GM12878 (cell line): ENCODE data around the gene PPP1R7. TPM values are rescaled to one million over a fixed set of nuclear protein-coding genes. Genes with fewer than 3 reads are reported as not detected.
A peak's percentile ranks its signal among the peaks of the same experiment; 100 is the strongest.

Experiments
- ATAC-seq: fragments of 200-7000 bp; cut with Tn5 transposase; 3 replicates; pipeline ENCODE4 v1.9.1; 2020; ENCODE audit warnings: mild to moderate bottlenecking, moderate library complexity
- BruUV-seq: library from RNA; stranded (reverse); fragments of 400-500 nt; replicated peaks from 2 replicates; lab custom pipeline; 2021; lab: Mats Ljungman, UMichigan
- CTCF ChIA-PET: fragments of 300-600 bp; sonication (Branson Sonifier 250); formaldehyde crosslinking; extraction: SDS; loops from one replicate; lab custom pipeline; 2021; ENCODE audit warnings: inconsistent platforms; lab: Yijun Ruan, JAX
- POLR2A ChIA-PET: fragments of 350-600 bp; formaldehyde crosslinking; extraction: SDS; loops from one replicate; lab custom pipeline; 2021; ENCODE audit warnings: inconsistent platforms; lab: Charles Lee
- RAD21 ChIA-PET: fragments of 300-600 bp; sonication (Branson Sonifier 250); formaldehyde crosslinking; loops from one replicate; lab custom pipeline; 2023; ENCODE audit warnings: antibody characterized with exemption; ENCODE audit not compliant: unreplicated experiment; lab: Charles Lee
- SMC1A ChIA-PET: fragments of 300-600 bp; sonication (Branson Sonifier 250); formaldehyde crosslinking; loops from one replicate; lab custom pipeline; 2023; ENCODE audit not compliant: unreplicated experiment, uncharacterized antibody; lab: Charles Lee
- DNase-seq: peaks from one replicate; pipeline ENCODE4 v3.0.0-alpha.2; 2011; ENCODE audit warnings: low read depth, low spot score
- FAIRE-seq: peaks from 3 replicates; lab custom pipeline; 2011; peaks lifted over from hg19 to GRCh38; lab: Jason Lieb, UNC
- H2AFZ ChIP-seq: 2 replicates; pipeline ENCODE4 v1.6.0; 2011; ENCODE audit warnings: low read depth, low read length, control low read depth; ENCODE audit not compliant: control insufficient read depth
- H3K27ac ChIP-seq: 2 replicates; pipeline ENCODE4 v1.5.1; 2011; ENCODE audit warnings: control low read depth; ENCODE audit not compliant: control insufficient read depth, insufficient read depth
- H3K27me3 ChIP-seq, 2 experiments: replicated peaks in 1 of 2; 2 replicates each; pipeline versions ENCODE4 v1.6.0 to v1.6.1; 2011; ENCODE audit warnings: low read length in 1 of 2; ENCODE audit not compliant: control insufficient read depth in 2 of 2, insufficient read depth in 2 of 2
- H3K36me3 ChIP-seq, 2 experiments: 2 replicates each; pipeline ENCODE4 v1.5.1; 2011; ENCODE audit warnings: low read length in 1 of 2; ENCODE audit not compliant: control insufficient read depth in 2 of 2, insufficient read depth in 2 of 2
- H3K4me1 ChIP-seq: 2 replicates; pipeline ENCODE4 v1.6.1; 2011; ENCODE audit warnings: mild to moderate bottlenecking, low read length, moderate library complexity, mixed read lengths; ENCODE audit not compliant: control insufficient read depth, insufficient read depth
- H3K4me2 ChIP-seq: 2 replicates; pipeline ENCODE4 v1.6.0; 2011; ENCODE audit warnings: control low read depth; ENCODE audit not compliant: control insufficient read depth, insufficient read depth
- H3K4me3 ChIP-seq: fragments of 200-600 bp; sonication (generic); 2 replicates; pipeline ENCODE4 v1.5.1; 2016
- H3K79me2 ChIP-seq: 2 replicates; pipeline ENCODE4 v1.6.0; 2011; ENCODE audit warnings: low read length; ENCODE audit not compliant: control insufficient read depth, insufficient read depth
- H3K9ac ChIP-seq: 2 replicates; pipeline ENCODE4 v1.8.0; 2011; ENCODE audit warnings: low read length, control low read depth, mixed read lengths; ENCODE audit not compliant: control insufficient read depth, insufficient read depth
- H3K9me3 ChIP-seq: replicated peaks from 3 replicates; pipeline ENCODE4 v1.5.1; 2011; ENCODE audit warnings: mild to moderate bottlenecking, low read length; ENCODE audit not compliant: control insufficient read depth, insufficient read depth
- H4K20me1 ChIP-seq: 2 replicates; pipeline ENCODE4 v1.6.0; 2011; ENCODE audit not compliant: control insufficient read depth, insufficient read depth
- CEBPB ChIP-seq, 2 experiments: fragments of 150-350 bp in 1 of 2; IDR thresholded peaks; 2 replicates each; pipeline ENCODE4 v1.6.1; 2012 to 2014; ENCODE audit warnings: low read depth in 2 of 2, low read length in 2 of 2, borderline replicate concordance in 1 of 2, inconsistent platforms in 1 of 2
- ZBTB33 ChIP-seq: fragments of 450-650 bp; IDR thresholded peaks from 2 replicates; pipeline ENCODE4 v1.6.1; 2017; ENCODE audit warnings: mild to moderate bottlenecking
- ZNF687 ChIP-seq: fragments of 450-650 bp; IDR thresholded peaks from 2 replicates; pipeline ENCODE4 v1.6.1; 2017; ENCODE audit warnings: mild to moderate bottlenecking, moderate library complexity
- WGBS: methylation state at CpG from one replicate; pipeline ENCODE4 v1.1.6; 2016; ENCODE audit warnings: low lambda C conversion rate; ENCODE audit not compliant: insufficient replicate concordance, insufficient coverage; ENCODE audit errors: missing lambda C conversion rate; 5-methylcytosine and 5-hydroxymethylcytosine counted together
- in situ Hi-C: fragments of 300-500 bp; cut with MboI; formaldehyde crosslinking; loops from 9 replicates; pipeline ENCODE4 v1.14.3; 2018; ENCODE audit warnings: mixed read lengths
- intact Hi-C: fragments of 100-400 bp; cut with micrococcal nuclease; formaldehyde crosslinking; loops from one replicate; pipeline ENCODE4 v1.14.2; 2022; ENCODE audit not compliant: unreplicated experiment
- polyA plus RNA-seq, 11 experiments: library from polyadenylated mRNA; depleted of rRNA in 4 of 11; unstranded in 6 of 11; stranded (reverse) in 5 of 11; fragments of >200 nt; fragmentation: Nextera tagmentation in 4 of 11; fragmentation: Illumina TruSeq in 1 of 11; extraction: Ambion mirVana in 4 of 11; extraction: Trizol in 1 of 11; gene quantifications; 1 replicate in 1 of 11; 2 replicates in 10 of 11; pipeline versions ENCODE4 v1.2.1 to v1.2.3, GENCODE V29; 2011 to 2016; ENCODE audit warnings: inconsistent platforms in 2 of 11, missing spikeins in 2 of 11, low read depth in 1 of 11
- total RNA-seq, 4 experiments: library from RNA; depleted of rRNA in 3 of 4; stranded (reverse); fragments of >200 nt in 3 of 4; fragmentation: Illumina TruSeq in 1 of 4; extraction: Trizol in 1 of 4; gene quantifications; 2 replicates each; pipeline versions ENCODE4 v1.2.1 to v1.2.3, GENCODE V29; 2013 to 2021

PPP1R7 gene
- total and polyA plus RNA-seq, 10 of the 15 experiments (the other 5 are each of a cell fraction or from before 2014, with no cell fraction given) = 78.5 to 174 (median 93.7) TPM

GRCh38 chr2:241123816-241124536, 26.3 kb upstream of the PPP1R7 start:
- DNase-seq (no peak), ATAC-seq (no peak), FAIRE-seq (no peak)
- Histone ChIP-seq H3K4me2 (peak overlapping the region; percentile 41; the same call in 1 of the 2 replicates), H3K79me2 (peaks cover 31% of the 10 kb centered on the region), H3K27ac (no peak overlapping the region), H3K27me3 (no peaks in the 10 kb centered on the region), H4K20me1 (no peaks in the 10 kb centered on the region), H3K4me3 (no peak overlapping the region), H2AFZ (no peak overlapping the region), H3K4me1 (peaks cover 35% of the 10 kb centered on the region), H3K9ac (no peak overlapping the region), H3K36me3 (peaks cover 12 to 16% of the 10 kb centered on the region in 2 experiments; a peak in 3 of 4 replicates), H3K9me3 (peaks cover 3% of the 10 kb centered on the region)
- ChIA-PET SMC1A (interaction anchor here (0.5 to 5.4 kb wide), 3 partner anchors 11 to 664 kb away, joined by 3 to 48 read pairs (median 3); no protein-coding TSS in a partner anchor), CTCF (interaction anchor here (1.4 to 2.1 kb wide), 2 partner anchors 13 to 26 kb away, joined by 5 to 10 read pairs; partner anchors contain the start of gene PASK), RAD21 (interaction anchor here (1.1 to 2.3 kb wide), 4 partner anchors 12 to 45 kb away, joined by 3 to 11 read pairs (median 4); partner anchors contain the start of gene MTERF4), POLR2A (interaction anchor here (0.5 to 4.3 kb wide), 6 partner anchors 8 to 640 kb away, joined by 3 to 35 read pairs (median 5); partner anchors contain the start of gene MTERF4)
- BruUV-seq = no TSS peak
- in situ Hi-C loops (no loop called here), intact Hi-C loops (no loop called here)
- WGBS = 88% methylated on average over 16 of the region's 16 CpGs
- TF ChIP-seq ZNF687 = 0 out of 2 replicates have a peak, but pooled peaks have one; percentile 15
- TF ChIP-seq ZBTB33 = peak; percentile 95
- no peak for TF ChIP-seq CEBPB (IDR thresholded peaks at IDR 0.05; ENCODE audit: borderline replicate concordance in 1 of 2, low read depth in 2 of 2, low read length in 2 of 2)
